CD14-positive monocyte (primary cell): ENCODE results near the gene KCNJ11. TPM values are rescaled to one million over a fixed set of nuclear protein-coding genes. Genes with fewer than 3 reads are reported as not detected.

Source experiments
- DNase-seq, 3 donors: peaks; one replicate each; pipeline ENCODE4 v3.0.0-alpha.2; 2011 to 2022
- H2AFZ ChIP-seq: 2 replicates; pipeline ENCODE4 v1.6.0; 2012; ENCODE audit warnings: mild to moderate bottlenecking, low read depth, low read length, inconsistent platforms; ENCODE audit not compliant: insufficient read depth, poor library complexity, severe bottlenecking
- H3K27ac ChIP-seq, 2 donors: 1 replicate in 1 of 2; 2 replicates in 1 of 2; pipeline ENCODE4 v1.5.1; 2012 to 2013; ENCODE audit warnings: low read length in 2 of 2, control low read depth in 1 of 2, inconsistent platforms in 1 of 2, low read depth in 1 of 2, mild to moderate bottlenecking in 1 of 2
- H3K27me3 ChIP-seq, 2 donors: one replicate each; pipeline versions ENCODE4 v1.6.0 to v1.6.1; 2011 to 2013; ENCODE audit warnings: low read length in 2 of 2; ENCODE audit not compliant: control insufficient read depth in 2 of 2, insufficient read depth in 2 of 2
- H3K36me3 ChIP-seq, 2 donors: replicated peaks in 1 of 2; 1 replicate in 1 of 2; 2 replicates in 1 of 2; pipeline versions ENCODE4 v1.5.1 to v1.6.1; 2012 to 2013; ENCODE audit warnings: low read length in 2 of 2, control low read depth in 1 of 2, inconsistent platforms in 1 of 2, mild to moderate bottlenecking in 1 of 2; ENCODE audit not compliant: insufficient read depth in 2 of 2, control insufficient read depth in 1 of 2
- H3K4me1 ChIP-seq, 2 donors: 1 replicate in 1 of 2; 2 replicates in 1 of 2; pipeline versions ENCODE4 v1.5.1 to v1.6.1; 2012 to 2013; ENCODE audit warnings: low read length in 2 of 2, control low read depth in 1 of 2, inconsistent platforms in 1 of 2, mild to moderate bottlenecking in 1 of 2, moderate library complexity in 1 of 2; ENCODE audit not compliant: insufficient read depth in 2 of 2, control insufficient read depth in 1 of 2
- H3K4me2 ChIP-seq: replicated peaks from 2 replicates; pipeline ENCODE3; 2012; ENCODE audit warnings: low read length, moderate library complexity, mild to moderate bottlenecking; ENCODE audit not compliant: poor library complexity, severe bottlenecking; ENCODE audit errors: extremely low read depth
- H3K4me3 ChIP-seq, 3 experiments: fragments of 200-600 bp in 1 of 3; sonication (generic) in 1 of 3; replicated peaks in 1 of 3; 1 replicate in 2 of 3; 2 replicates in 1 of 3; pipeline ENCODE4 v1.5.1; 2011 to 2013; ENCODE audit warnings: low read length in 3 of 3, mild to moderate bottlenecking in 3 of 3, control low read depth in 2 of 3, low read depth in 2 of 3, inconsistent platforms in 1 of 3, moderate library complexity in 1 of 3
- H3K79me2 ChIP-seq: 2 replicates; pipeline ENCODE4 v1.6.0; 2012; ENCODE audit warnings: mild to moderate bottlenecking, control low read depth, inconsistent platforms, low read length, moderate library complexity; ENCODE audit not compliant: insufficient read depth
- H3K9ac ChIP-seq: 2 replicates; pipeline ENCODE4 v1.6.0; 2017; ENCODE audit warnings: low read length, mild to moderate bottlenecking; ENCODE audit not compliant: insufficient read depth, poor library complexity, severe bottlenecking
- H3K9me3 ChIP-seq, 2 donors: replicated peaks in 1 of 2; 1 replicate in 1 of 2; 2 replicates in 1 of 2; pipeline versions ENCODE4 v1.5.1 to v1.6.1; 2012 to 2013; ENCODE audit warnings: low read length in 2 of 2, control low read depth in 1 of 2; ENCODE audit not compliant: control insufficient read depth in 1 of 2, insufficient read depth in 1 of 2
- H4K20me1 ChIP-seq: 2 replicates; pipeline ENCODE4 v1.6.0; 2012; ENCODE audit warnings: mild to moderate bottlenecking, low read length, control low read depth, moderate library complexity; ENCODE audit not compliant: insufficient read depth
- H3K27ac Mint-ChIP-seq, 7 donors: one replicate each; pipeline ENCODE4 v1.8.0; 2020; ENCODE audit warnings: mild to moderate bottlenecking in 7 of 7, mixed read lengths in 7 of 7, moderate library complexity in 6 of 7, inconsistent platforms in 2 of 7
- H3K27me3 Mint-ChIP-seq, 3 donors: one replicate each; pipeline ENCODE4 v1.8.0; 2021 to 2022; ENCODE audit warnings: low read depth in 3 of 3, mild to moderate bottlenecking in 3 of 3, mixed read lengths in 3 of 3, moderate library complexity in 3 of 3, inconsistent platforms in 1 of 3
- H3K36me3 Mint-ChIP-seq, 2 donors: one replicate each; pipeline ENCODE4 v1.8.0; 2020; ENCODE audit warnings: mixed read lengths in 2 of 2, inconsistent platforms in 1 of 2, mild to moderate bottlenecking in 1 of 2
- H3K4me1 Mint-ChIP-seq: one replicate; pipeline ENCODE4 v1.8.0; 2020; ENCODE audit warnings: mild to moderate bottlenecking, mixed read lengths
- H3K4me3 Mint-ChIP-seq, 2 donors: one replicate each; pipeline ENCODE4 v1.8.0; 2020; ENCODE audit warnings: mild to moderate bottlenecking in 2 of 2, mixed read lengths in 2 of 2, moderate library complexity in 1 of 2
- H3K9me3 Mint-ChIP-seq, 7 donors: one replicate each; pipeline ENCODE4 v1.8.0; 2020 to 2022; ENCODE audit warnings: mixed read lengths in 7 of 7, mild to moderate bottlenecking in 6 of 7, moderate library complexity in 6 of 7, inconsistent platforms in 2 of 7
- CTCF ChIP-seq: fragments of 200-600 bp; IDR thresholded peaks from one replicate; pipeline ENCODE4 v1.8.0; 2022; ENCODE audit warnings: antibody characterized with exemption, mild to moderate bottlenecking
- WGBS: methylation state at CpG from one replicate; pipeline ENCODE4 v1.1.5; 2013; ENCODE audit warnings: missing lambda C conversion rate; ENCODE audit not compliant: insufficient coverage; 5-methylcytosine and 5-hydroxymethylcytosine counted together
- intact Hi-C, 2 donors: fragments of 100-400 bp; cut with micrococcal nuclease; formaldehyde crosslinking; loops; one replicate each; pipeline versions ENCODE4 v1.15.0 to v1.15.1; 2023
- polyA minus RNA-seq: library from RNA; depleted of rRNA, polyadenylated mRNA; stranded (reverse); fragments of >200 nt; gene quantifications from 2 replicates; pipeline ENCODE4 v1.2.3, GENCODE V29; 2012
- polyA plus RNA-seq, 3 donors: library from polyadenylated mRNA; depleted of rRNA in 1 of 3; unstranded in 2 of 3; stranded (reverse) in 1 of 3; fragments of 300-500 nt in 2 of 3; fragments of >200 nt in 1 of 3; fragmentation: Illumina TruSeq in 2 of 3; gene quantifications; 1 replicate in 2 of 3; 2 replicates in 1 of 3; pipeline ENCODE4 v1.2.3, GENCODE V29; 2012 to 2021
- total RNA-seq, 12 experiments: library from RNA in 1 of 12; stranded (reverse) in 1 of 12; fragments of 120-200 nt in 1 of 12; gene quantifications; one replicate each; pipeline ENCODE4 v1.2.4 and lab custom pipeline; 2013 to 2026; ENCODE audit warnings: mixed read lengths in 6 of 12, inconsistent platforms in 1 of 12

Gene KCNJ11
- 0.15 TPM for total RNA-seq (2013)
- polyA plus RNA-seq (under 1 TPM in 1 of 3 donors, not detected in 2; 0.09 TPM), polyA minus RNA-seq (0.28 and 0.56 TPM in 2 replicates), total RNA-seq (lab: John Stamatoyannopoulos, UW) (0.17 to 7.7 (median 2.1) reads per million in 11 experiments)

- Histone ChIP-seq H3K4me1 (peaks cover 12 to 13% of the 10 kb centered on the region in 2 donors), H3K36me3 (no peaks in the 10 kb centered on the region), H3K4me3 (peak within 1 kb of the TSS; percentile 39 to 71 (median 40)), H3K4me2 (peak within 1 kb of the TSS; percentile 78), H3K27me3 (peaks cover 3 to 28% of the 10 kb centered on the region in 2 donors), H3K9ac (peak within 1 kb of the TSS; percentile 59), H3K27ac (no peak within 1 kb of the TSS), H2AFZ (peak within 1 kb of the TSS; percentile 77), H3K9me3 (no peaks in the 10 kb centered on the region), H3K79me2 (no peaks in the 10 kb centered on the region), H4K20me1 (no peaks in the 10 kb centered on the region)
- no peak for DNase-seq
- intact Hi-C loops, result loop anchor here in 1 of 2 donors (5.0 kb wide), 1 partner anchor 114 kb away; no protein-coding TSS in a partner anchor
- peaks cover 16 to 30% (median 25%) of the 10 kb centered on the region in 3 donors for H3K27me3 Mint-ChIP-seq
- no peak for TF ChIP-seq CTCF
- H3K4me1 Mint-ChIP-seq, result peaks cover 12% of the 10 kb centered on the region
- H3K27ac Mint-ChIP-seq, result peak within 1 kb of the TSS in 2 of 7 donors; percentile 14 to 35
- peaks cover 0 to 4% of the 10 kb centered on the region in 2 donors for H3K36me3 Mint-ChIP-seq
- H3K9me3 Mint-ChIP-seq, result peaks cover 0 to 1% (median 0%) of the 10 kb centered on the region in 7 donors
- 6% methylated on average over 48 of the region's 53 CpGs for WGBS
- H3K4me3 Mint-ChIP-seq, result peak within 1 kb of the TSS; percentile 75 to 86
Observed at GRCh38 chr11:17388609-17389210, at the start of gene KCNJ11. Gene KCNJ11 (minus strand): TSS chr11:17388659. CDS start chr11:17388091, 568 bp downstream.

GRCh38 chr11:17437366-17437765 is 48.9 kb upstream of the KCNJ11 start:
- 41% methylated on average over 2 of the region's 3 CpGs for WGBS
- H3K27ac ChIP-seq, result no peak overlapping the region
- H3K4me3 ChIP-seq, result no peak overlapping the region
- H3K4me2 ChIP-seq, result no peak overlapping the region
- no peak for DNase-seq
- H3K27me3 ChIP-seq, result no peaks in the 10 kb centered on the region
- H3K79me2 ChIP-seq, result no peaks in the 10 kb centered on the region
- no peak for TF ChIP-seq CTCF
- Mint-ChIP-seq H3K36me3 (no peaks in the 10 kb centered on the region), H3K4me3 (no peak overlapping the region), H3K9me3 (no peaks in the 10 kb centered on the region), H3K27me3 (peaks cover 7 to 13% (median 10%) of the 10 kb centered on the region in 3 donors), H3K4me1 (peaks cover 8% of the 10 kb centered on the region), H3K27ac (no peak overlapping the region)
- H3K4me1 ChIP-seq, result no peaks in the 10 kb centered on the region
- intact Hi-C loops, result no loop called here
- H3K9ac ChIP-seq, result no peak overlapping the region
- no peaks in the 10 kb centered on the region for H3K9me3 ChIP-seq
- H2AFZ ChIP-seq, result no peak overlapping the region
- no peaks in the 10 kb centered on the region for H3K36me3 ChIP-seq
- H4K20me1 ChIP-seq, result no peaks in the 10 kb centered on the region
